Urinary bladder (tissue), 4 donors: ENCODE measurements around the gene PSMG1. TPM values are rescaled to one million over a fixed set of nuclear protein-coding genes. Genes with fewer than 3 reads are reported as not detected.
"Not testable (repeated sequence)": the region's sequence is repeated elsewhere in the genome, so short reads cannot be mapped to it uniquely, and the experiment has no call there.

Experiments used
- DNase-seq: peaks from one replicate; pipeline ENCODE4 v3.0.0-alpha.2; 2015; ENCODE audit errors: extremely low spot score
- H3K27ac ChIP-seq: one replicate; pipeline ENCODE4 v1.5.1; 2013; ENCODE audit warnings: low read depth, mild to moderate bottlenecking, moderate library complexity
- H3K36me3 ChIP-seq: one replicate; pipeline ENCODE4 v1.6.1; 2013; ENCODE audit warnings: mild to moderate bottlenecking, moderate library complexity; ENCODE audit not compliant: insufficient read depth
- H3K4me1 ChIP-seq: one replicate; pipeline ENCODE4 v1.6.1; 2013; ENCODE audit warnings: mild to moderate bottlenecking, moderate library complexity; ENCODE audit not compliant: insufficient read depth
- H3K4me3 ChIP-seq: one replicate; pipeline ENCODE4 v1.5.1; 2013; ENCODE audit warnings: low read depth, low read length
- WGBS: extraction: QIAGEN DNeasy Blood & Tissue Kit; methylation state at CpG from one replicate; pipeline ENCODE4 v1.1.7; 2013; 5-methylcytosine and 5-hydroxymethylcytosine counted together
- polyA plus RNA-seq: library from polyadenylated mRNA; stranded (reverse); fragments of 200-250 nt; gene quantifications from one replicate; pipeline ENCODE4 v1.2.3, GENCODE V29; 2013
- total RNA-seq: library from RNA; depleted of rRNA; stranded (reverse); fragments of >200 nt; gene quantifications from one replicate; pipeline ENCODE4 v1.2.3, GENCODE V29; 2014
- donor health status: healthy with polysubstance abuse.
- donor health status: healthy.

The PSMG1 gene
- total and polyA plus RNA-seq, 2 donors: 23.5 to 28.3 TPM

DNA sequence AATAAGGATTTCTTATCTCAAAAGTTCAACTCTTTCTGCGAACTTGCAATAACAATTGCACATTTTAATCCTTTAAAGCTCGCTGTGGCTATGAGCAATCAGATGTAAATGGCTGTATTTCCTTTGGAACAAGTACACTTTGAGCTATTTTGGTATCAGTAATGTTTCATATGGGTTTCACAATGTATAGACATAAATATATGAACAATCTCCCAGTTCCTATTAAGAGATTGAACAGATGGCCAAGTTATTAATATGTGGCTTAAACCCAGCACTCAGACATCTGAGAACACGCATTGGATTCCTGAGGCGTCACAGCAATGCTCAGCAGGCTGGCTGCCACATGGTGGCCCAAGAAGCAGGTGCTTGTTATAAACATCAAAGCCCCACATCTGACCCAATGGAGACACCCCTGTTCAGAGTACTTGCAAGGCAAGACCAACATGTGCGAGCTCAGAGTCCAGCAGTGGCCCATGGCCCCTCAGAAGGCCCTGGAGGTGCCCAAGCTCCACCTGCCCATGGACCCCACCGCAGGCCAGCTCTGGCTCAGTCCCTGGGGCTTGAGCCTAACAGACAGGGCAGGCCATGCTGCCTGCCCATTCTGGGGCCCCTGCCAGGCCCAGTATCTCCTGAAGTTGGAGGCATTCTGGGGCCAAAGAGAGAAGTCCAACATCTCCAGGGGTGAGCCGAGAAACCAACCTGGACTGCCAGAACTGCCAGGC is 23.7 kb downstream of the PSMG1 start:
- WGBS: 63% methylated on average over 7 of the region's 7 CpGs
- Histone ChIP-seq H3K4me3 (no peak overlapping the region), H3K4me1 (no peaks in the 10 kb centered on the region), H3K36me3 (no peaks in the 10 kb centered on the region), H3K27ac (no peak overlapping the region)
- DNase-seq: no peak

DNA sequence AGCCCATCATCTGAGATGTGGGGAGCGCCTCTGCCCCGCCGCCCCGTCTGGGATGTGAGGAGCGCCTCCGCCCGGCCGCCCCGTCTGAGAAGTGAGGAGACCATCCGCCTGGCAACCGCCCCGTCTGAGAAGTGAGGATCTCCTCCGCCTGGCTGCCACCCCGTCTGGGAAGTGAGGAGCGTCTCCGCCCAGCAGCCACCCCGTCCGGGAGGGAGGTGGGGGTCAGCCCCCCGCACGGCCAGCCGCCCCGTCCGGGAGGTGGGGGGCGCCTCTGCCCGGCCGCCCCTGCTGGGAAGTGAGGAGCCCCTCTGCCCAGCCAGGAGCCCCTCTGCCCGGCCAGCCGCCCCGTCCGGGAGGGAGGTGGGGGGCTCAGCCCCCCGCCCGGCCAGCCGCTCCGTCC is 26.0 kb downstream of the PSMG1 start:
- WGBS: 96% methylated on average over 34 of the region's 34 CpGs

DNA sequence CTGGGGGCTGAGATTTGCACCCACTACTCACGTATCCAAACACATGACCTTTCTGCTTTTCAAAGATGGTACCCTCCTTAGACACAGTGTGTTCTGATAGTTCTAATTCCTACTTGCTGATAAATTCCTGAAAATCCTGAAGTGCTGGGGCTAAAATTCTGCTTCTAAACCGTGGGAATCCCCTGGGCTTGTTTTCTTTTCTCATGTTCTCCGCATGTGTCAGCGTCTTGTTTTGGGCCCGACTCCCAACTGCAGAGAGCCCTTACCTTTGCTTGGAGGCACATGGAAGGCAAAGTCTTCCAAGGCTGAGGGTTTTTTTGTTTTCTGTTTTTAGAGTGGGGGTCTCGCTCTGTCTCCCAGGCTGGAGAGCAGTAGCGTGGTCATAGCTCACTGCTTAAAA is 27.2 kb downstream of the PSMG1 start:
- H3K4me1 ChIP-seq: no peaks in the 10 kb centered on the region
- H3K4me3 ChIP-seq: no peak overlapping the region
- no peak for DNase-seq
- H3K36me3 ChIP-seq: no peaks in the 10 kb centered on the region
- WGBS: 88% methylated on average over 7 of the region's 7 CpGs
- no peak overlapping the region for H3K27ac ChIP-seq

More for the DNA sequence above, 26.0 kb downstream of the PSMG1 start:
- H3K4me3 ChIP-seq, H3K4me1 ChIP-seq, DNase-seq, H3K27ac ChIP-seq, H3K36me3 ChIP-seq: not testable (repeated sequence)

DNA sequence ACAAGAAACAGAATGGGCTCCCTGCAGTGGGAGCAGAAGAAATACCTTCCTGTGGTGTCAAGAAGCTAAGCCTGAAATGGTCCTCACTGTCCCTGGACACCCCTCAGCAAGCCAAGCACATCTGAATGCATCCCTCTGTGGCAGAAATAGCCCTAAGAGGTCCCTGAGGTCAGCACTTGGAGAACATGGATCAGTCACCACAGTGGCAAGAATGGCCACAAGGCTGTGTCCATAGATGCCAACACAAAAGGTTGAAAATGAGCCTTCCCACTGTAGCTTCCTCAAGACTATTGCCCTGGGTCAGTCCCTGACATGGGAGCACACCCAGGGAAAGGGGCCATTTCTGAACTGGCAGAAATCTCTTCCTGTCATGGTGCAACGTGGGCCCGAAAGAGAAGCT is 27.7 kb downstream of the PSMG1 start:
- no peak for DNase-seq
- Histone ChIP-seq H3K27ac (no peak overlapping the region), H3K4me3 (no peak overlapping the region), H3K36me3 (no peaks in the 10 kb centered on the region), H3K4me1 (no peaks in the 10 kb centered on the region)
- WGBS: 95% methylated on average over 2 of the region's 2 CpGs

DNA sequence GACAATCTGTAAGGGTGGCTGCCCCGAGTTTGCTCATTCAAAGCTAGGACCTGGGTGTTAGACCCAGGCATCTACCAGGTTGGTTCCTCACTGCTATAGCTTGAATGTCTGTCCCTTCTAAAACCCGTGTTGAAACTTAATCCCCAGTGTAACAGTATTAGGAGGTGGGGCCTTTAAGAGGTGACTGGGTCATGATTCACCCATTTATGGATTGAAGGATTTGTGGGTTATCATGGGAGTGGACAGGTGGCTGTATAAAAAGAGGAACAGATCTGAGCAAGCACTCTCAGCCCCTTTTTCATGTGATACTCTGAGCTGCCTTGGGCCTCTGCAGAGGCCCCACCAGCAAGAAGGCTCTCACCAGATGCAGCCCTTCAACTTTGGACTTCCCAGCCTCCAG is 29.4 kb downstream of the PSMG1 start:
- Histone ChIP-seq H3K27ac (no peak overlapping the region), H3K4me3 (no peak overlapping the region), H3K4me1 (no peaks in the 10 kb centered on the region), H3K36me3 (no peaks in the 10 kb centered on the region)
- DNase-seq: no peak
- 79% methylated on average over 2 of the region's 2 CpGs for WGBS

DNA sequence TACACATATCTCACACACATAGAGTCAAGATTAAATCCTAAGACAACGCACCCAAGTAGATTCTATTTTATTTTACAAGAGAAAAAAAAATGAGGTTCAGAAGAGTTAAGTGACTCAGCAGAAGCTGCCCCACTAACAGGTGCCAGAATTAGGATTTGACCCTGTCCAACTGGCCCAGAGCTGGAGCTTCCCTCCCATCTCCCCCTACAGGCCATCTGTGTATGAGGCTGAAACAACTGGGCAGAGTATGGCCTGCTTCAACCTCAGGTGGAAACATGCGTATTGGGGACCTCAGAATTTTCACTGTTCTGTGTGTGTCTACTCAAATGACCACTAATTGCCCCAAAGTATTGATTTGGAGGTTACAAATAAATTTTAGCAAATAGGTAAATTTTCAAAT is 29.9 kb downstream of the PSMG1 start:
- H3K36me3 ChIP-seq: no peaks in the 10 kb centered on the region
- 88% methylated on average over 2 of the region's 2 CpGs for WGBS
- no peak for DNase-seq
- H3K4me1 ChIP-seq: no peaks in the 10 kb centered on the region
- H3K4me3 ChIP-seq: no peak overlapping the region
- no peak overlapping the region for H3K27ac ChIP-seq

DNA sequence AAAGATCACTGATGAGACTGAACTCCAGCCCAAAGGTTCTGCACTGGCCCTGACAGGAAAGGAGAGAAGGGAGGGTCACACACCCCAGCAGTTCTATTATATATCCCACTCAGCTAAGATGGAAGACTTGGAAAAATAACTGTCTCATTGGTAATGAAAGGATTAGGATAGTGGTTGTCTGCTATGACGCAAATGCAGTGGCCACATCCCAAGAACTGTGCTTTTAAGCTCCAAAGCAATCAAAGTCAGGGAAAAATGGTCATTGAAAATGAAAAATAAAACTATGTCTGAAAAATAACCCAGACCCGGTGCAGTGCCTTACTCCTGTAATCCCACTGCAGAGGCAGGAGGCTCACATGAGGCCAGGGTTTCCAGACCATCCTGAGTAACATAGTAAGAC is 31.0 kb downstream of the PSMG1 start:
- WGBS: 92% methylated on average over 2 of the region's 2 CpGs
- H3K36me3 ChIP-seq: no peaks in the 10 kb centered on the region
- no peak overlapping the region for H3K27ac ChIP-seq
- DNase-seq: no peak
- H3K4me3 ChIP-seq: no peak overlapping the region
- no peaks in the 10 kb centered on the region for H3K4me1 ChIP-seq

DNA sequence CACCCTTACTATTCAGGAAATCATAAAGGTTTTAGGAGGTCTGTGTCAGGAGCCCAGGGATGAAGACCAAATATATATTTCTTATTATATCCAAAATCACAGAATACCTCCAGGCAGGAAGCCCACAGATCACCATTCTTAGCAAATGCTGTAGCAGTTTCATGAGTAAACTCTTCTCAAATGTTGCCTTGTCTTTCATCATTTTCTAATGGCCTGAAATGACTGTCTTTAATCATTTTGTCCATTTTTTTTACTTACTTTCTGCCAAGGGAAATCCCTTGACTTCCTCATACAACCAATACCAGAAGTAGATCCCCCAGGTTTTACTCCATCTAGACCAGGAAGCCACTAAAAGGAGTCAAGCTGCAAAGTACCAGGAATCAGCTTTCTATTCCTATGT is 32.4 kb downstream of the PSMG1 start:
- Histone ChIP-seq H3K4me3 (no peak overlapping the region), H3K36me3 (no peaks in the 10 kb centered on the region), H3K4me1 (no peaks in the 10 kb centered on the region), H3K27ac (no peak overlapping the region)
- DNase-seq: no peak

DNA sequence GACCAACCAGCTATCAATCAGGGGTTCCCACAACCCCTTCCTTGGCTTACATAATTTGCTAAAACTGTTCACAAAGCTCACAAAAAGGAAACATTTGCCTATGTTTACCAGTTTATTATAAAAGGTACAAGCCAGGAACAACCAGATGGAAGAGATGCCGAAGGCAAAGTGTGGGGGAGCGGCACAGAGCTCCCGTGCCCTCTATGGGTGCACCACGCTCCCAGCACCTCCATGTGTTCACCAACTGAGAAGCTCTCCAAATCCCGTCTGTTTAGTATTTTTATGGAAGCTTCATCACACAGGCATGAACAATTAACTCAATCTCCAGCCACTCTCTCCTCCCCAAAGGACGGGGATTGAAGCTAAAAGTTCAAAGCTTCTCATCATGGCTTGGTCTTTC is 32.9 kb downstream of the PSMG1 start:
- Histone ChIP-seq H3K4me3 (no peak overlapping the region), H3K4me1 (no peaks in the 10 kb centered on the region), H3K27ac (no peak overlapping the region), H3K36me3 (no peaks in the 10 kb centered on the region)
- no peak for DNase-seq
- WGBS: 94% methylated on average over 6 of the region's 6 CpGs

DNA sequence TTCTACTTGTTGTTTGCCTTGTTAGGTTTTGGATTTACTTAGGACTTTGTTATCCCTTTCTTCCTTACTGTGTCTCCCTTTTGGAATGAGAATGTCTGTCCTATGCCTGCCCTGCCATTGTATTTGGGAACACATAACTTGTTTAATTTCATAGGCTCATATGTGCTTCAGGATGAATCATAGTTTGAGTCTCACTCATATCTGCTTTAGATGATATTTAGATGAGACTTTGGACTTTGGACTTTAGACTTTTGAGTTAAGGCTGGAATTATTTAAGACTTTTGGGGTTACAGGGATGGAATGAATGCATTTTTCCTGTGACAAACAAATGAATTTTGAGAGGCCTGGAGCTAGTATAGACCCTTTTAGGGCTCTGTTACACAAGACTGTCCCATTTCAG is 33.4 kb downstream of the PSMG1 start:
- no peak overlapping the region for H3K27ac ChIP-seq
- H3K36me3 ChIP-seq: no peaks in the 10 kb centered on the region
- H3K4me1 ChIP-seq: no peaks in the 10 kb centered on the region
- H3K4me3 ChIP-seq: no peak overlapping the region
- no peak for DNase-seq

DNA sequence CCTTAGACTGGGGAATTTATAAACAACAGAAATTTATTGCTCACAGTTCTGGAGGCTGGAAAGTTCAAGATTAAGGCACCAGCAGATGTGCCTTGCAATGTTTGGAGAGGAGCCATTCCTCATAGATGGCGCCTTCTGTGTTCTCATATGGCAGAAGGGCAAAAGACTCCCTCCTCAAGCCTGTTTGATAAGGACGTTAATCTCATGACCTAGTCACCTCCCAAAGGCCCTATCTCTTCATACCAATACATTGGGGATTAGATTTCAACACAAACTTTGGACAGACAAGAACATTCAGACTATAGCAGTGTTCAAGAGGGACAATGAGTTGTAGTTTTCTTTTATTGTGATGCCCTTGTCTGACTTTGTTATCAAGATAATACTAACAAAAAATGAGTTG is 34.3 kb downstream of the PSMG1 start:
- Histone ChIP-seq H3K4me1 (no peaks in the 10 kb centered on the region), H3K36me3 (no peaks in the 10 kb centered on the region), H3K4me3 (no peak overlapping the region), H3K27ac (no peak overlapping the region)
- WGBS: 65% methylated on average over 2 of the region's 2 CpGs
- no peak for DNase-seq

DNA sequence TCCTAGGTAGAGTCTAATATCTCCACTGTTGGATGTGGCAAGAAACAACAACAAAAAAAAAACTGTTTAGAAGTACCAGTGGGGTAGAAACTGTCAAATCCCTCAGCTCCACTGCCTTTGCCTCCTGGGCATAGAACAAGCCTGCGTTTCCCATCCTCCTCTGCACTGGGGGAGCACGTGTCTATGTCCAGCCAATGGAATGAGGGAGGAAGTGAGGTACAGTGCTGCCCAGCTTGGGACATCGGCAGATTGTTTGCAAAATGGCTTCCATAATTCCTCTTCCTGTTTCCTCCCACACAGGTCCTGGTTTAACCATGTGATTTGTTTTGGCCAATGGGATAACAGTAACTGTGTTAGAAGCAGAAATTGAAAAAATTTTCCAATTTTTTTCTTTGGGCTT is 39.1 kb downstream of the PSMG1 start:
- Histone ChIP-seq H3K36me3 (no peaks in the 10 kb centered on the region), H3K4me3 (no peak overlapping the region), H3K27ac (no peak overlapping the region), H3K4me1 (no peaks in the 10 kb centered on the region)
- 92% methylated on average over 3 of the region's 3 CpGs for WGBS
- DNase-seq: no peak

DNA sequence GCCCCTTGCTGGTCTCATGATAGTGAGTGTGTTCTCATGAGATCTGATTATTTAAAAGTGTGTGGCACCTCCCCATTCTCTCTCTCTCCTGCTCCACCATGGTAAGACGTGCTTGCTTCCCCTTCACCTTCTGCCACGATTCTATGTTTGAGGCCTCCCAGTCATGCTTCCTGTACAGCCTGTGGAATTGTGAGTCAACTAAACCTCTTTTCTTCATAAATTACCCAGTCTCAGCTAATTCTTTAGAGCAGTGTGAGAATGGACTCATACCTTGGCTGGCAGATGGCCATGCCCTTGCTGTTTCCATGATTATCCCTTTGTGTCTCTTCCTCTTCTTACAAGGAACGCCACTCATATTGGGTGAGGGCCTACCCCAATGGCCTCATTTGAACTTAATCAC is 40.3 kb downstream of the PSMG1 start:
- H3K27ac ChIP-seq: no peak overlapping the region
- H3K4me1 ChIP-seq: no peaks in the 10 kb centered on the region
- H3K36me3 ChIP-seq: no peaks in the 10 kb centered on the region
- H3K4me3 ChIP-seq: no peak overlapping the region
- WGBS: 93% methylated on average over 3 of the region's 3 CpGs
- no peak for DNase-seq

DNA sequence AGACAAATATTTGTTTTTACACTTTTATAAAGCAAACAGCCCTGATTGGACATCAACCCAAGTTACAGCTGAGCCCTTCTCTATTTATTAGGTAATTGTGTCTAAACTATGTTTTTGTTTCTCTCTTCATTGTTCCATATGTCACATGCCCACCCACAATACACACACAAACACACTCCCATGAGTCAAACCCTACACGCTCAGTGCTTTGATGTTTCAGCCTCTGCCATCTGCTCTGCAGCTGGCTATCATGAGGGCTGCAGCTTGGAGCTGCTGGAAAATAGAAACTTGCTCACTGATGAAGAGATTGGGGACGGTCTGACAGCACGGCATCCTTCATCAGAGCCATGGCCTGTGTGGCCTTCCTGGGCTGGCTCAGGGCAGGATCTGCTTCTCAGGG is 41.7 kb downstream of the PSMG1 start:
- Histone ChIP-seq H3K36me3 (no peaks in the 10 kb centered on the region), H3K27ac (no peak overlapping the region), H3K4me3 (no peak overlapping the region), H3K4me1 (no peaks in the 10 kb centered on the region)
- WGBS: 69% methylated on average over 3 of the region's 3 CpGs
- no peak for DNase-seq
